ENCODE data around the gene OLA1.

OLA1 gene

DNA sequence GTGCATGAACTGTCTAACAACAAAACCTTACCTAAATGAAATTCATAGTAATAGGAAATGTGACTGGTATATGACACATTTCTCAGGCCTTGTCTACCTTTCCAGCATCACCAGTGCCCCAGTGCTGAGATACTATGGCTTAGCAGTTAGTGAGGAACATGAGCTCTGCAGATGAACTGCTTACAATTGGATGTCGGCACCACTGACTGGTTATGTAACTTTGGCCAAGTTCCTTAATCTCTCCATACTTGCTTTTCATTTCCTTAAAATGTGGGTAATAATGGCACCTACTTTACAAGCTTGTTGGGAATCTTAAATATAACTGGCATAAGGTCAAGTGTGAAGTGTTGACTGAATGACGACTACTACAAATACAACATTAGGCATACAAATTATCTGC lies 136.3 kb downstream of the OLA1 start:
- no peak for DNase-seq

DNA sequence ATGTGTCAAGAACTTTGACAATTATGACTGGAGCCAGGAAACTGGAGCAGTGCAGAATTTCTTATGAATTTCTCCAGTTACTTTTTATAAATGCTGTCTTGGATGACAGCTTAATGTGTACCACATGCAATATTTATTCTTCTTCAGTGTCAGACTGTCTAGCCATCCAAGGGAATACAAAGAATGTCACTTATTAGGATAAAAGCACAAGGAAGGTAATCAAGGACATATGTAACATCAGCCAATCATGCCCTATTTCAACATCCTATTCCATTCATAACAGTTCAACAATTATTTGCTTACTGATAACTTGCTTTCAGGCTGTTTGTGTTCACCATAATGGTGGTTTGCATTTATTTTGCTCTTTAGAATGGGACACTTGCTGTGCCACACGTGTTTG lies 139.8 kb downstream of the OLA1 start:
- DNase-seq, result no peak

DNA sequence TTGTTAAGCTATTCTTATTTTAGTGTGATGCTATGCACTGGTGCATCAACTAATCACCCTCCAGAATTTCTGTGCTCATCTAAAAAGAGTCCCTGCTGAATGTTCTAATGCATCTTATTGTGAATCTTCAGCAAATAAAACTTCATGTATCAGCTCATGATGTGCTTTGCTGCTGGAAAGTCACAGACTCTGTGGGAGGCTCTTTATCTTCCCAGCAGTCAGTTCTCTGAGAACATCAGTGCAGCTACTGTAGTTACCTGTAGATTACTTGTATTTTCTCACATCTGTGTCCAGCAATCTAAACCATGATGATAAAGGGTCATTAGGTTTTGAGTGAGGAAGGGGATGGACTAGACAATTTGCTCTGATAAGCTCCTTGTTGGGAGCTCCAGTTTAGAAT lies 141.6 kb downstream of the OLA1 start:
- DNase-seq, result no peak

DNA sequence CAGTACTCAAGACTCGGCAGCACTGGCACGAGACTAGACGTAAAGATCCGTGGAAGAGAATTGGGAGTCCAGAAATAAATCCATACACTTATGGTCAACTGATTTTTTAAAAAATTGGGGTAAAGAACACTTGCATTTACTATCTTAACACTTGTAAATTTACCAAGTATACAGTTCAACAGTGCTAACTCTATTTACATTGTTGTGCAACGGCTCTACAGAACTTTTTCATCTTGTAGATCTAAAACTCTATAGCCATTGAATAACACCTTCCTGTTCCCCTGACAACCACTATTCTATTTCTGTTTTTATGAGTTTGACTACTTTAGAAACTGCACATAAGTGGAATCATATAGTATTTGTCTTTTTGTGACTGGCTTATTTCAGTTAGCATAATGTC lies 153.8 kb downstream of the OLA1 start:
- no peak for DNase-seq

DNA sequence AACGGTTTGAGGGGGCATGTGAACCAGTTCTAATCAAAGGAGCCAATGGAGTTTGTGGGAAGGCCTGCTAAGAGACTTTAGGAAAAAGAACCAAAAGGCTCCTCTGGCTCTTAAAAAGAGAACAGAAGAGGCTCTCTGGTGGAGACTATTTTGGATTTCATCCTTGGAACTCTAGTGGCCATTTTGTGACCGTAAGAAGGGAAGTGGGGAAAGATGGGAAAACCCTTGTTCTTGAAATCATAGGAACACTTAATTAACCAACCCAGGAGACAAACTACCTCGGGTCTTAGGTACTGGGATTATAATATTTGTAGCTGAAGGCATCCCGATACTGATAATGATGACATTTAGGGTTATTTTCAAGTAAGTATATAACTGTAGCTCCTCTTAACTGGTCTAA lies 157.9 kb downstream of the OLA1 start:
- no peak for DNase-seq

DNA sequence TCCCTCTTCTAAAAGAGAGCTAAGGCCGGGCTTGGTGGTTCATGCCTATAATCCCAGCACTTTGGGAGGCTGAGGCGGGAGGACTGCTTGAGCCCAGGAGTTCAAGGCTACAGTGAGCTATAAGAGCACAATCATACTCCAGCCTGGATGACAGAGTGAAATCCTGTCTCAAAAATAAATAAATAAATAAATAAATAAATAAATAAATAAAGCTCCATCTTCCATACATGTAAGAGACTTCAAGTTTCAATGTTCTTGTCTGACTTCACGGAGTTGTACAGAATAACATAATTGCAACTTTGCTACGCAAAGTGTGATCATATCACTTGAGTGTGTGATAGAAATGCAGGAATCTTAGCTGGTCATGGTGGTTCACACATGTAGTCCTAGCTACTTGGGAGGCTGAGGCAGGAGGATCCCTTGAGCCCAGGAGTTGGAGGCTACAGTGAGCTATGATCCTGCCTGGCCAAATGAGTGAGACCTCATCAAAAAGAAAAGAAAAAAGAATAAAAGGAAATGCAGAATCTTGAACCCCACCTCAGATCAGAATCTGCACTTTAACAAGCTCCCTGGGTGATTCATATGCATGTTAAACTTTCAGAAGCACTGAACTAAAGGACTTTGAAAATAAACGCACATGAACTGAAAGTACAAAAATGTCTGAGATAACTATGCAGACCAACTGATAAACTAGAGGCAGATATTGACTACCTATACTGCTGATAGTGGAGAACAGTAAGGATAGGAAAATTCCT lies 159.4 kb downstream of the OLA1 start:
- DNase-seq, result no peak

DNA sequence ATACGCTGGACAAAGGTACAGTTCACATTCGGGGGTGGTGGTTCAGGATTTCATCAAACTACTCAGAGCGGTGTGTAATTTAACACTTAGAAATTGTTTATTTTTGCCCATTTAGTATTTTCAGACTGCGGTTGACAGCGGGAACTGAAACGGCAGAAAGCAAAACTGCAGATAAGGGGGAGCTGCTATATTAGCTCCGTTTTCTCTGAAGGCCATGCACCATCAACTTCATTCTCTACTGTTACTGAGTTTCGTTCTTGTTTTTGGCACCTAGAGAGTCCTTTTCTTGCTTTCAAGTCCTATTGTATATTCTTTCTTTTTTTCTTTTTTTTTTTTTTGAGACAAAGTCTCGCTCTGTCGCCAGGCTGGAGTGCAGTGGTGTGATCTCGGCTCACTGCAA lies 161.6 kb downstream of the OLA1 start:
- no peak for DNase-seq

DNA sequence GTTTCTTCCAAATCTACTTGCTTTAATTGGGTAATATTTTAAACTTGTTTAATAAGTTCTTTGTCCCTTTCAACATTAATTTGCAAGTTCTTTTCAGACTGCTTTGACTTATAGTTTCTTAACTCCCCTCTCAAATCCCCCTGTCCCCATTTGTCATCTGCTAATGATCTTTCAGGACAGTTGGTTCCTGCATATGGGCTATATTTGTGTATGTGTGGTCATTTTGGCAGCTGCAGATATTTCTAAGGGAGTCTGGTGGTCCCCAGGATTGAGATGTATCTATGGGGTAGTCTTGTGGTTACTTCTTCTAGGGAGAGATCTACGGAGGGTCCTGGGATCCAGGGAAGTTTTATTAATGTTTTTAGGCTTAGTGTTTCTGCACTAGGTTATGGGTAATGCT lies 162.6 kb downstream of the OLA1 start:
- no peak for DNase-seq

DNA sequence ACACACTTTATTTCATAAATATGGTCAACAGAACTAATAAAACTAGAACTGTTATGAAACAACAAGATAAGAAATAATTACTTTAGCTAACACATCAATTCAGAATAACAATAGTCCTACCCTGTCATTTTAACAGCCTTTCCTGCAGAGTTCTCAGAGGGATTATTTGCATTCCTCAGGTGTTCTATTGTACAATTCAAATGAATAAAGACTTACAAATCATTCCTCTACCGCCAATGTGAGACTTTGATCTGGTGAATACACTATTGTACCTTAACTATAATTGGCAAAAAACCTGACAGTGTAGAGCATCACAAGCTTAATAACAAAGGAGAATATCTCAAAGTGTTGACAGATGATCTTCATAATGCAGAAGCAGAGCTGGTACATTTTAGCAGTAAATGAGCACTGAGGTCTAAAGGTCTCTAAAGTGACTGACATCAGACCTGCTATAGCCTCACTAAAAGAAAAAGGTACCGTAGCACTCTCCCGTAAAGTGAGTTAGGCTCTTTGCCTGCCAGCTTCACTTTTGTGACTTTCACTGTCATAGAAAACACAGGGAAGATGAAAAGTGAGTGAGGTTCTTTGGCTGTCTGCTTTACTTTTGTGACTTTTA lies 164.4 kb downstream of the OLA1 start:
- DNase-seq, result no peak

DNA sequence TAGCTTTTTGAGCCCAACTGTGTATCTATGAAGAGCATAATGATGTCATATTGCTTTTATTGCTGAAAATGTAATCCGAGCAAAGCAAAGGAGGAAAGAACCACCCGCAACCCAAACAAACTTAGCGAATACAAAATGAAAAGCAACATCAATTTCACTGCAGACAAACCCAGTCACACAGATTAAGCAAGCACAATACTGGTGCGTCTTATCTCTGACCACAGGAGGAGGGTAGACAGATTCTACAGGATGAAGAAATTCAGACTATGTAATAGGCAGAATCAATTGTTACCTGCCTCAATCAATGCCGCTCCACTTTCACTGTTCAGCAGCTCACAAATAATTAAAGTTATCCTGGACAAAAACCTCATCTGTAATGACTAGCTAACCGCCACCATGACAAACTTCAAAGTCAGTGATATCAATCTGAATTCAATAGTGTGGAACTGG lies 167.6 kb downstream of the OLA1 start:
- DNase-seq, result no peak

DNA sequence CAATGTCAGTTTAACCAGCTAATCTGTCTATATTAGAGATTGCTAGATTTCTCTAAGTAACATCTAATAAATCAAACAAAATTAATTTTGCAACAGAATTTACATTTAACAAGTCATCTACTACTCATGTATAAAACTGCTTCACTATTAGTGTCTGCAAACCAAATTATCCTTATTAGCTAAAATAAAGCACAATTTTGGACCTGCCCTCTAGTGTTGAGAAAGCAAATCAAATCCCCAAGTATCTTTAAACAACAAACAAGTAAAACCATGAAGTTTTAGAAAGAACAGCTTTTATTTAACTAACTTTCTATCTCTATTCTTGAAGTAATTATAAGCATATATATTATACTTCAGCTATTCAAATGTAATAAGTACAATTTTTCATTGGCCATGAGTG lies 170.1 kb downstream of the OLA1 start:
- no peak for DNase-seq

DNA sequence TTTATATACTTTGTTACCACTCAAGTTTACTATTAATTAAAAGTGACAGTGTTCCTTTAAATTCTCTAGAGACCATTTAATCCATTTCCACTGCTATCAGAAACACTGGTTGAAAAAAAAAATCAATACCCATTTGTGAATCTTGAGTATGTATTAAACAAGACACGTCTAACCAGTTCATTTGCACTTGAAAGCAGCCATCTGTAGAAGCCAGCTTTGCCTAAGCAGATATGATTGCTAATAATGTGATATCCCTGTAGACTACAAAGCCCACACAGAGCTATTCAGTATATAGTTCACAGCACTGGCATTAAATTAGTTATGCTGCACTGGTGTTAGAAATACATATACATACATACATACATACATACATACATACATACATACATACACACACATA lies 171.4 kb downstream of the OLA1 start:
- no peak for DNase-seq

DNA sequence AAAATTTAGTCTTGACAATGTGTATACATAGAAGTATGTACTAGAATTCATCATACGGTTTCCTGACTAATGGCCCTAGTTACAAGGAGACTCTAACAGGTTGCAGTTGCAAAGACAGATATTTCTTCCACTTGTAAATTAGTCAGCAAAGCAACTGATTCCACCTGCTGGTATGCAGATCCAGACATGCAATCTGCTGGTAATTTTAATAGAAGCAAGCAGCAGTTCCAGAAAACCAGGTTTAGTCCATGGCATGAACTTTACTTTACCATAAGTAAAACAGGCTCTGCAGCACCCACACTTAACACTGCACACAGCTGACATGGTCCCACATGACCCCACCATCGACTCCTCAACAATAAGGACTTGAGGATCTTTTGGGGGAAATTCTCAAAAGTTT lies 172.3 kb downstream of the OLA1 start:
- no peak for DNase-seq

DNA sequence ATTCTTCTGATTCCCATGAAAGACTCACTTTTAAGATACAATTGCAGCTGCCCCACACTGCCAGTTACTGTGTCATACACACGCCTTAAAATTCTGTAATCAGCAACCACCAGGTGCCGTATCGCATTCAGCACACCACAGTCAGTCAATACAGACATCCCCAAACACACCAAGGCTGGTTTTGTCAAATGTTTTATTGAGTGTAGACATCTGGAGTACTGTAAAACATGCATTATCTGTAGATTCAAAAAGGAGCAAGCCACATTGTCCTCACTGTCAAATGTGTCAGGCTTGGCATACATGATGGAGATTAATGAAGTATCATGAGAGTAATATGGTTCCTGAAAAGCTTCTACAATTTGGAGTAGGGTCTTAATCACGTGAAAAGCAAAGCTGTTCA lies 173.5 kb downstream of the OLA1 start:
- no peak for DNase-seq

DNA sequence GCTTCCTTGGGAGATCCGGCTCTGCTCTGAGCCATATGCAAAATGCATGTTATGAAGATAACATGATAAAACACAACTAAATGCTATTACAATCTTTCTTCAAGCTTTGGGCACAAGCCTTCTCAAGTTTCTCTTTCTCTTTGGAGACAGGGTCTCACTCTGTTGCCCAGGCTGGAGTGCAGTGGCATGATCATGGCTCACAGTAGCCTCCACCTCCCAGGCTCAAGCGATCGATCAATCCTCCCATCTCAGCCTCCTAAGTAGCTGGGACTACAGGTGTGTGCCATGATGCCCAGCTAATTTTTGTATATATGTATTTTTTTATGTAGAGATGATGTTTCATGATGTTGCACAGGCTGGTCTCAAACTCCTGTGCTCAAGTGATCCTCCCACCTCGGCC lies 175.5 kb downstream of the OLA1 start:
- DNase-seq, result no peak

DNA sequence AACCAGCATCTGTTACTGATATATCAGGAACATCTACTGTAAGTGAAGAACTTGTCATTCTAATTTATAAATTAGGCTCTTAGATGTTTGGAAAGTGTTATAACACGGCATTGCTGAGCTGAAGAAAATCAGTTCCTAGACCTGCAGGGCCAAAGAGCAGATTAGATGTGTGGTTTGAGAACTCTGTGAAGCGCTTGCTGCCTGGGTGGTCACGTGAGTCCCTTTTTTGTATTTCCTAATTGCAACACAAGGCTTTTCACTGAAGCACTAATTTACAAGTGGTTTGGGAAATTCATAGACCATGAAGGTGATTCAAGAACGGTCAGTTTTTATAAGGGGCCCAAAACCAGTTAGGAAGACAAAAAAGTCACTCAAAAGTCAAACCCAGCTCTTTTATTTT lies 176.3 kb downstream of the OLA1 start:
- DNase-seq, result no peak

DNA sequence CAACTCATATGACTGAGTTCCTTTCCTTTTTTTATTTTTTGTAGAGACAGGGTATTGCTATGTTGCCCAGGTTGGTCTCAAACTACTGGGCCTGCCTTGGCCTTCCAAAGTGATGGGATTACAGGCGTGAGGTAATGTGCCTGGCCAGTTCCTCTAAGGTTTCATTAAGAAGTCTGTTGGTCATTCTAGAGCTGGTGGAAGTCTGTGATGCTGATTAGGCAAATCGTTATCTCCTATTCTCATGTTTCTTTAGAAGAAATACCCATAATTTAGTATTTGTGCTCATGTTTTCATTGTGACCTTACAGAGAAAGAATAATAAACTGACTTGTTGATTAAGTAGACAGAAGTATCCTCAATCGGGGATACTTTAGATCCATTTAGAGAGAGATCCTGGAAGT lies 177.0 kb downstream of the OLA1 start:
- no peak for DNase-seq

DNA sequence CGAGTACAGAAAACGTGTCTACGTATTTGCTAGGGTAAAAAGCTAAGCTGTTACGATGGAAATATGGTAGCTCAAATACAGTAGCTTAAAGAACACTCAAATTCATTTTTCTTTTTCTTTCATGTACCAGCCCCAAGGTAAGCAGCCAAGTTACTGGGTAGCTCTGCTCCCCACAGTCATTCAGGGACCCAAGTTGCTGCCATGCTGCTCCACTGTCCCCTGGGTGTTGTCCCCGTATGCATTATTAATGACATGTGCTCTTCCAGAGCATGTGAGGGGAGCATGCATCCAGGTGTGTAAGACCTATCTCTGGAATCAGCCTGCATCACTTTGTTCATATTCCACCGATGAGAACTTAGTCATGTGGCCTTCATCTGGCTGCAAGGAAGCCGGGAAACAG lies 178.1 kb downstream of the OLA1 start:
- DNase-seq, result no peak

DNA sequence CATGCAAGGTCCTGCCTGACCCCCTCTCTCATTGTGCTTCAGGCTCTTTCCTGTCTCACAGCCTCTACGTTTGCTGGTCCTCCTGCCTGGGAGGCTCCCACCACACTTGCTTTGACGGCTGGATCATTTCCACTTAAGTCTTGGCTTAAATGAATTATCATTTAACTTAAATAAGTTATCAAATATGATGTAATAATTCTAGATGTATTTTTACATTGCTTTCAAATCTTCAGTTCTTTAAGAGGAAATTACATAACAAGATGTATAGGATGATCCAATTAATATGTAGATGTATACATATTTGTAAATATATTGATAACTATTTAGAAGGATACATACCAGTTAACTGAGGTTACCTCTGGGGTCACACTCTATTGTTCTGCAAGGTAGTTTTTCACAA lies 180.5 kb downstream of the OLA1 start:
- no peak for DNase-seq

DNA sequence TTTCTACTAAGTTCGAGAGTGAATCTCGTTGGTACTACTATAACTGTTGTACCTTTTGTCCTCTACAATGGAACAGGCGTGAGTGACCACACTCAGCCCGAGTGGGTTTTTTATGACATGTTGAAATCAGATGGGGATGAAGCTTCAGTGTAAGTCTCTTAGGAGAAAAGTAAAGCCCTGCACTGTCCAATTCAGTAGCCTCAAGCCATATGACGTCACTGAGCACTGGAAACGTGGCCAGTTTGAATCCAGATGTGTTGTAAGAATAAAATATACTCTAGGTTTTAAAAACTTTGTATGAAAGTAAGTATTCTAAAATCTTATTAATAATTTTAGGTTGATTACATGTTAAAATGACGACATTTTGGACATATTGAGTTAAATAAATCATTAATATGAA lies 181.5 kb downstream of the OLA1 start:
- no peak for DNase-seq

DNA sequence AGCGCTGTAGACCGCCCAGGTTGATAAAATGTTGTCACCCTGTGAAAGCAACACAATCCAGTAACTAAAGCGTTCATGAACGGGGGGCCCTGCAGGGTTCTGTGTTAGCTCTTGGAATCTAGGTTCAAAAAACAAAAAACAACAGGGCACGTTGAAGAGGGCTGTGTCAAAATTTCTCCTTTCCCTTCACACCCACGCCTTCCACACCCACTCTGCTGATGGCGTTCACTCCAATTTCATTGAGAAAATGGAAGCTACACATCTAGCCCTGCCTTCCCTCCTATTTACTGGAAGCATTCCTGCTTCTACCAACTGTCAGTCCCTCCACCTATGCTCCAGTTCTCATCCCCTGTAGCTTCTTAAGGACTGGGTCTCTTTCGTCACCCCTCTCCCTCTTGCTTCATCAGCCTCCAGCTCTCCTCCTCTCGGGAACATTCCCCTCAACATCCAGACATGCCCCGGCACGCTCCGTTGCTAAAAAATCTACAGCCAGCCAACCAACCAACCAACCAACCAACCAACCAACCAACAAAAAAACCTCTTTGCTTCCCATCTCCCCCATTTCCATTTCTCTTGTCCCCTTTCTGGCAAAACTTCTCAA lies 184.7 kb downstream of the OLA1 start:
- no peak for DNase-seq

DNA sequence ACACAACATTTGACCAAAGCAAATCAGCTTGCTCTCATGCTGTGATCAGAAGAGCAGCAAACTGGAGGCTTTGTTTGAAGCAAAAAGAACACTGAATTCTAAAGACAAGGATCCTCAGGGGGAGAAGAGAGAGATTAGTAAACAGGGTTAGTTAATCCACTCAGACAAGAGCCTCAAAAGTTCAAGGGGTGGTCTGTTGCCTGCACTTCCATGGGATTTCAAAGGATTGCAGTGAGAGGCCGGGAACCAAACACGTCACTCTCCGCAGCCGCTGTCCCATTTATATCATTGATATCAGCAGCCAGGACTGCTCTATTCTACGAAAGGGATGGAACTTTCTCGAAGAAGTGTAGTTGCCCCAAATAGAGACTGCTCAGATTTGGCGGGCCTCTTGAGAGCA lies 185.4 kb downstream of the OLA1 start:
- DNase-seq, result no peak

DNA sequence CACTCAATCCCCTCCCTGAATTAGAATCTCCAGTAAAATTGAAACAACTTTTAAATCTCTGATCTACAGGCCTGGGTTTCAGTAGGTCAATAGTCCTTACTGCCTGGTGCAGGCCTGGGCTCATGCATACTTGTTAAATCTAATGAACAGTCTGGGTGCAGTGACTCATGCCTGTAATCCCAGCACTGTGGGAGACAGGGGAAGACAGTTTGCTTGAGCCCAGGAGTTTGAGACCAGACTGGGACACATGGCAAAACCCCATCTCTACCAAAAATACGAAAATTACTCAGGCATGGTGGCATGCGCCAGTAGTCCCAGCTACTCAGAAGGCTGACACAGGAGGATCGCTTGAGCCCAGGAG lies 188.5 kb downstream of the OLA1 start:
- DNase-seq, result no peak

DNA sequence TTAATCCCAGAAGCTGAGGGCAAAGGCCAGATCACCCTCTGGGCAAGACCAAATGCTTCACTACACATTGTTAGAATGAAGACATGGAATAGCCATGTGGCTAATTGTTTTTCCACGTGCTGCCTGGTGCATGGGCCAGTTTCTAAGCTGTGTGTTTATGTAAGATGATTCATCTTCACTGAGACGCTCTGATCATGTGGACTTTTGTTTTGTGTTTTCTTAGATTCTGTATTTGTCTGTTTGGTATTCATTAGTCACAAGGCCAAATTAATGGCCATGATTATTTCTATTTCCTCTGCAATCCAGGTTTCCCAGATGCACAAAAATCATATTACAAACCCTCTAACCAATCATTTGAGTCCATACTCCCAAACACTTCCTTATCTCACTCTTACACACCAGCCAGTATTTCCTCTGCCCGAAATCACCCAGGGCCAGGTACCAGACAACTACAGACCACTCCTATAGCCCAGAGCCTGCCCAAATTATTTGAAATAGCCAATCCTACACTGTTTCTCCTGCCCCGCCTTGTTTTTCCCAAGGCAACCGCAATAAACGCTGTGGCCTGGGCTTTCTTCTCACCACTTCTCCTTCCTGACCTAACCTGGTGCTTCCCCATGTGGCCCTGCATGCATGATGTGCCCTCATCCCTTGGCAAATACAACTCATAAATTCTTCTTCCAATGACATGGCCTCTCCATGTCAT lies 189.0 kb downstream of the OLA1 start:
- DNase-seq, result peak; percentile 54

Measured in CD4-positive, alpha-beta T cell treated with Interleukin-15 for 1 hour (primary cell).